Glutamatergic neuron (in vitro differentiated cells): ENCODE data around the gene C12orf56. TPM values are rescaled to one million over a fixed set of nuclear protein-coding genes. Genes with fewer than 3 reads are reported as not detected.
A peak's percentile ranks its signal among the peaks of the same experiment; 100 is the strongest.

Source experiments
- DNase-seq: peaks from one replicate; pipeline ENCODE4 v3.0.0; 2022
- H3K27ac Mint-ChIP-seq: one replicate; pipeline ENCODE4 v1.8.0; 2020; ENCODE audit warnings: mild to moderate bottlenecking, mixed read lengths, inconsistent platforms; ENCODE audit not compliant: unreplicated experiment
- H3K27me3 Mint-ChIP-seq: one replicate; pipeline ENCODE4 v1.8.0; 2020; ENCODE audit warnings: mild to moderate bottlenecking, moderate library complexity, mixed read lengths, inconsistent platforms; ENCODE audit not compliant: unreplicated experiment
- H3K36me3 Mint-ChIP-seq: one replicate; pipeline ENCODE4 v1.8.0; 2020; ENCODE audit warnings: mild to moderate bottlenecking, mixed read lengths, inconsistent platforms; ENCODE audit not compliant: unreplicated experiment
- H3K4me1 Mint-ChIP-seq: one replicate; pipeline ENCODE4 v1.8.0; 2020; ENCODE audit warnings: mild to moderate bottlenecking, low read depth, mixed read lengths, inconsistent platforms; ENCODE audit not compliant: unreplicated experiment
- H3K4me3 Mint-ChIP-seq: one replicate; pipeline ENCODE4 v1.8.0; 2020; ENCODE audit warnings: mild to moderate bottlenecking, mixed read lengths, inconsistent platforms; ENCODE audit not compliant: unreplicated experiment
- H3K9me3 Mint-ChIP-seq: one replicate; pipeline ENCODE4 v1.8.0; 2020; ENCODE audit warnings: mild to moderate bottlenecking, moderate library complexity, mixed read lengths, inconsistent platforms; ENCODE audit not compliant: unreplicated experiment
- total RNA-seq: library from RNA; stranded (reverse); fragmentation: NEBNext Ultra II Directional; extraction: Animal tissue kit (Norgen Biotek cat#: 25700); gene quantifications from one replicate; pipeline ENCODE4 v1.2.1, GENCODE V29; 2021; ENCODE audit not compliant: unreplicated experiment
- TF ChIP-seq, protein P1 (sequence below): fragments of 200-600 bp; sonication (generic); IDR thresholded peaks from one replicate; pipeline ENCODE4 v1.5.0; 2021; ENCODE audit not compliant: partially characterized antibody, unreplicated experiment

Gene C12orf56
- total RNA-seq, 1 donor from 2014 or later: 1.8 TPM

- TF ChIP-seq, protein P1, sequence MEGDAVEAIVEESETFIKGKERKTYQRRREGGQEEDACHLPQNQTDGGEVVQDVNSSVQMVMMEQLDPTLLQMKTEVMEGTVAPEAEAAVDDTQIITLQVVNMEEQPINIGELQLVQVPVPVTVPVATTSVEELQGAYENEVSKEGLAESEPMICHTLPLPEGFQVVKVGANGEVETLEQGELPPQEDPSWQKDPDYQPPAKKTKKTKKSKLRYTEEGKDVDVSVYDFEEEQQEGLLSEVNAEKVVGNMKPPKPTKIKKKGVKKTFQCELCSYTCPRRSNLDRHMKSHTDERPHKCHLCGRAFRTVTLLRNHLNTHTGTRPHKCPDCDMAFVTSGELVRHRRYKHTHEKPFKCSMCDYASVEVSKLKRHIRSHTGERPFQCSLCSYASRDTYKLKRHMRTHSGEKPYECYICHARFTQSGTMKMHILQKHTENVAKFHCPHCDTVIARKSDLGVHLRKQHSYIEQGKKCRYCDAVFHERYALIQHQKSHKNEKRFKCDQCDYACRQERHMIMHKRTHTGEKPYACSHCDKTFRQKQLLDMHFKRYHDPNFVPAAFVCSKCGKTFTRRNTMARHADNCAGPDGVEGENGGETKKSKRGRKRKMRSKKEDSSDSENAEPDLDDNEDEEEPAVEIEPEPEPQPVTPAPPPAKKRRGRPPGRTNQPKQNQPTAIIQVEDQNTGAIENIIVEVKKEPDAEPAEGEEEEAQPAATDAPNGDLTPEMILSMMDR: no peak
- no peaks in the 10 kb centered on the region for H3K36me3 Mint-ChIP-seq
- peaks cover 8% of the 10 kb centered on the region for H3K9me3 Mint-ChIP-seq
- H3K27ac Mint-ChIP-seq: peak within 1 kb of the TSS; percentile 95
- peaks cover 4% of the 10 kb centered on the region for H3K4me1 Mint-ChIP-seq
- DNase-seq: peak; percentile 94
- H3K27me3 Mint-ChIP-seq: peaks cover 15% of the 10 kb centered on the region
- peak within 1 kb of the TSS; percentile 85 for H3K4me3 Mint-ChIP-seq
Observed at GRCh38 chr12:64403707-64404469, 13.3 kb upstream of the C12orf56 start, which contains the start of gene XPOT. Gene XPOT (plus strand): TSS chr12:64404392. CDS start chr12:64410036, 5,644 bp downstream.

DNA sequence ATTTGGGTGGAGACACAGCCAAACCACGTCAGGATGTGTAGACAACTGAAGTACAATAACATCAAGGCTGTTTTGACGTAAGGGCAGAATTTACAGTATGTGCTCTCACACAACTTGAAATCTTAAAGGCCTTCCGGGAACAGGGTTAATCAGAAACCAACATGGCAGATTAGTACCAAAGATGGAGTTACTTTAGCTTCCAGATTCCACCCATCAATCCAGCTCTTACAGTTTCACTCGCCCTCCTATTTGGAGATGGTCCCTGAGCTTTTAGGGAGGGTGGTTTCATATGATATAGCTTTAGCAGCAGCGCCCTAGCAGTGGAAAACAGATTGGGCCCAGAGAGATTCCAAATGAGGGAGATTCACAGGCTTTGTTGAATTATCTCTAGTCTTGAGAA, 11.6 kb upstream of the C12orf56 start:
- H3K4me3 Mint-ChIP-seq: no peak overlapping the region
- no peaks in the 10 kb centered on the region for H3K36me3 Mint-ChIP-seq
- no peak overlapping the region for H3K27ac Mint-ChIP-seq
- H3K27me3 Mint-ChIP-seq: peaks cover 15% of the 10 kb centered on the region
- TF ChIP-seq, protein P1: no peak
- no peak for DNase-seq
- peaks cover 10% of the 10 kb centered on the region for H3K9me3 Mint-ChIP-seq
- H3K4me1 Mint-ChIP-seq: no peaks in the 10 kb centered on the region

DNA sequence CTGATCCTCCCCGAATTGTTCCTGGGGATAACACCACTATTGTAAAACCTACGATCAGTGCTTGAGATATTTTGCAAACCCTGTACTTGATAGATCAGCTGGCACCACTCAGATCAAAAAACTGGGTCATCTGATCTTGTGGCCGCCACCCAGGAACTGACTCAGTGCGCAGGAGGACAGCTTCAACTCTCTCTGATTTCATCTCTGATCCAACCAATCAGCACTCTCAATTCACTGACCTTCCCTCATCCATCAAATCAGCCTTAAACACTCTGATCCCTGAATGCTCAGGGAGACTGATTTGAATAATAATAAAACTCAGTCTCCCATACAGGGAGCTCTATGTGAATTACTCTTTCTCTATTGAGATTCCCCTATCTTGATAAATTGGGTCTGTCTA, 9.5 kb upstream of the C12orf56 start:
- H3K27ac Mint-ChIP-seq: no peak overlapping the region
- no peaks in the 10 kb centered on the region for H3K4me1 Mint-ChIP-seq
- no peak overlapping the region for H3K4me3 Mint-ChIP-seq
- peaks cover 10% of the 10 kb centered on the region for H3K27me3 Mint-ChIP-seq
- TF ChIP-seq, protein P1: no peak
- peaks cover 4% of the 10 kb centered on the region for H3K9me3 Mint-ChIP-seq
- H3K36me3 Mint-ChIP-seq: no peaks in the 10 kb centered on the region
- no peak for DNase-seq

- TF ChIP-seq, protein P1: no peak
- Mint-ChIP-seq H3K9me3 (peaks cover 2% of the 10 kb centered on the region), H3K4me1 (no peaks in the 10 kb centered on the region)
Observed at GRCh38 chr12:64395739-64396138, 5.2 kb upstream of the C12orf56 start.

GRCh38 chr12:64392221-64392620, 1.7 kb upstream of the C12orf56 start:
- H3K4me3 Mint-ChIP-seq: no peak overlapping the region
- TF ChIP-seq, protein P1: no peak
- no peaks in the 10 kb centered on the region for H3K4me1 Mint-ChIP-seq

More at GRCh38 chr12:64395739-64396138, 5.2 kb upstream of the C12orf56 start:
- DNase-seq: no peak
- no peaks in the 10 kb centered on the region for H3K36me3 Mint-ChIP-seq
- H3K27me3 Mint-ChIP-seq: no peaks in the 10 kb centered on the region
- H3K27ac Mint-ChIP-seq: no peak overlapping the region
- no peak overlapping the region for H3K4me3 Mint-ChIP-seq

More at GRCh38 chr12:64392221-64392620, 1.7 kb upstream of the C12orf56 start:
- Mint-ChIP-seq H3K9me3 (peaks cover 1% of the 10 kb centered on the region), H3K27ac (no peak overlapping the region), H3K27me3 (no peaks in the 10 kb centered on the region), H3K36me3 (no peaks in the 10 kb centered on the region)
- no peak for DNase-seq
